ENCODE data around the gene PTPN20. TPM values are rescaled to one million over a fixed set of nuclear protein-coding genes. Genes with fewer than 3 reads are reported as not detected.

PTPN20 gene
- total RNA-seq, 1 experiment from 2014 or later: not detected

- Histone ChIP-seq H3K4me1 (ENCODE audit: low read length) (no peaks in the 10 kb centered on the region), H3K27me3 (ENCODE audit: low read length) (no peaks in the 10 kb centered on the region), H4K20me1 (ENCODE audit: insufficient read depth, low read depth, low read length) (no peaks in the 10 kb centered on the region; the same call in 1 of the 2 replicates), H3K4me2 (ENCODE audit: low read depth, low read length, poor library complexity, severe bottlenecking) (no peak overlapping the region), H3K27ac (ENCODE audit: low read length) (no peak overlapping the region), H3K9ac (ENCODE audit: low read length) (no peak overlapping the region), H2AFZ (ENCODE audit: low read length) (no peak overlapping the region), H3K9me3 (ENCODE audit: low read length) (no peaks in the 10 kb centered on the region), H3K79me2 (ENCODE audit: low read length) (no peaks in the 10 kb centered on the region), H3K36me3 (ENCODE audit: insufficient read depth, low read length) (no peaks in the 10 kb centered on the region), H3K4me3 (ENCODE audit: low read length) (no peak overlapping the region), H3K9me2 (replicated peaks; ENCODE audit: insufficient read depth, low read length) (no peaks in the 10 kb centered on the region)
- DNase-seq: no peak
Measured at GRCh38 chr10:47037654-47038425, 126.6 kb downstream of the PTPN20 start.

- no peak overlapping the region for H3K9ac ChIP-seq (ENCODE audit: low read length)
- no peak overlapping the region for H3K4me2 ChIP-seq (ENCODE audit: low read depth, low read length, poor library complexity, severe bottlenecking)
- H3K9me3 ChIP-seq (ENCODE audit: low read length): no peaks in the 10 kb centered on the region
- H3K27me3 ChIP-seq (ENCODE audit: low read length): no peaks in the 10 kb centered on the region
- H3K9me2 ChIP-seq (replicated peaks; ENCODE audit: insufficient read depth, low read length): no peaks in the 10 kb centered on the region
- no peaks in the 10 kb centered on the region for H3K4me1 ChIP-seq (ENCODE audit: low read length)
- H3K27ac ChIP-seq (ENCODE audit: low read length): no peak overlapping the region
- H3K79me2 ChIP-seq (ENCODE audit: low read length): no peaks in the 10 kb centered on the region
- H4K20me1 ChIP-seq (ENCODE audit: insufficient read depth, low read depth, low read length): no peaks in the 10 kb centered on the region; the same call in 1 of the 2 replicates
- no peak overlapping the region for H3K4me3 ChIP-seq (ENCODE audit: low read length)
- H2AFZ ChIP-seq (ENCODE audit: low read length): no peak overlapping the region
- DNase-seq: no peak
- no peaks in the 10 kb centered on the region for H3K36me3 ChIP-seq (ENCODE audit: insufficient read depth, low read length)
Measured at GRCh38 chr10:47038881-47039561, 127.8 kb downstream of the PTPN20 start.

GRCh38 chr10:47039562-47039913 lies 128.3 kb downstream of the PTPN20 start:
- Histone ChIP-seq H4K20me1 (ENCODE audit: insufficient read depth, low read depth, low read length) (no peaks in the 10 kb centered on the region; the same call in 1 of the 2 replicates), H3K4me2 (ENCODE audit: low read depth, low read length, poor library complexity, severe bottlenecking) (no peak overlapping the region), H3K9ac (ENCODE audit: low read length) (no peak overlapping the region), H3K9me3 (ENCODE audit: low read length) (no peaks in the 10 kb centered on the region), H2AFZ (ENCODE audit: low read length) (no peak overlapping the region), H3K4me3 (ENCODE audit: low read length) (no peak overlapping the region), H3K79me2 (ENCODE audit: low read length) (no peaks in the 10 kb centered on the region), H3K27me3 (ENCODE audit: low read length) (no peaks in the 10 kb centered on the region), H3K4me1 (ENCODE audit: low read length) (no peaks in the 10 kb centered on the region), H3K9me2 (replicated peaks; ENCODE audit: insufficient read depth, low read length) (no peaks in the 10 kb centered on the region), H3K27ac (ENCODE audit: low read length) (no peak overlapping the region), H3K36me3 (ENCODE audit: insufficient read depth, low read length) (no peaks in the 10 kb centered on the region)
- DNase-seq: no peak

- Histone ChIP-seq H3K4me1 (ENCODE audit: low read length) (no peaks in the 10 kb centered on the region), H3K36me3 (ENCODE audit: insufficient read depth, low read length) (no peaks in the 10 kb centered on the region), H3K27ac (ENCODE audit: low read length) (no peak overlapping the region), H3K4me3 (ENCODE audit: low read length) (no peak overlapping the region), H3K27me3 (ENCODE audit: low read length) (no peaks in the 10 kb centered on the region), H4K20me1 (ENCODE audit: insufficient read depth, low read depth, low read length) (no peaks in the 10 kb centered on the region; the same call in 1 of the 2 replicates), H3K4me2 (ENCODE audit: low read depth, low read length, poor library complexity, severe bottlenecking) (no peak overlapping the region), H2AFZ (ENCODE audit: low read length) (no peak overlapping the region), H3K9me2 (replicated peaks; ENCODE audit: insufficient read depth, low read length) (no peaks in the 10 kb centered on the region), H3K9ac (ENCODE audit: low read length) (no peak overlapping the region), H3K9me3 (ENCODE audit: low read length) (no peaks in the 10 kb centered on the region), H3K79me2 (ENCODE audit: low read length) (no peaks in the 10 kb centered on the region)
- no peak for DNase-seq
Measured at GRCh38 chr10:47040041-47040491, 128.8 kb downstream of the PTPN20 start.

DNA sequence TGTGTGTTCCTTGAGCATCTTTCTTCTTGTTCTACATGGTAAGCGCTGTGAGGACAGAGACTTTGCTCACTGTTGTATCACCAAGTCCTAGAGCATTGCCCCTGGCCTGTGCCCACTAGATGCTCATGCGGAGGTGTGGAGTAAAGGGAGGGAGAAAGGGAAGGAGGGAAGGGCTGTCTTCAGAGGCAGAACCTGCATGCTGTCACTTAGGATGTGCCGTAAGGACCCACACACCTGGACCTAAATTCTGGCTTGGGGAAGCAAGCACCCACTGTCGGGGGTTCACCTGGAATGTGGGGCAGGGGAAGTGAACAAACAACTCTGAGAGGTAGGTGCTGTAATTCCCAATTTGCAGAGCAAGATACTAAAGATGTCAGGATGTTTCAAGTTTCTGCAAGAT lies 129.5 kb downstream of the PTPN20 start:
- H3K9me3 ChIP-seq (ENCODE audit: low read length): no peaks in the 10 kb centered on the region
- no peak overlapping the region for H3K9ac ChIP-seq (ENCODE audit: low read length)
- H3K4me2 ChIP-seq (ENCODE audit: low read depth, low read length, poor library complexity, severe bottlenecking): no peak overlapping the region
- H3K79me2 ChIP-seq (ENCODE audit: low read length): no peaks in the 10 kb centered on the region
- H3K36me3 ChIP-seq (ENCODE audit: insufficient read depth, low read length): no peaks in the 10 kb centered on the region
- no peaks in the 10 kb centered on the region; the same call in 1 of the 2 replicates for H4K20me1 ChIP-seq (ENCODE audit: insufficient read depth, low read depth, low read length)
- H2AFZ ChIP-seq (ENCODE audit: low read length): no peak overlapping the region
- H3K4me3 ChIP-seq (ENCODE audit: low read length): no peak overlapping the region
- no peak for DNase-seq
- H3K4me1 ChIP-seq (ENCODE audit: low read length): no peaks in the 10 kb centered on the region
- H3K27ac ChIP-seq (ENCODE audit: low read length): no peak overlapping the region
- no peaks in the 10 kb centered on the region for H3K27me3 ChIP-seq (ENCODE audit: low read length)
- H3K9me2 ChIP-seq (replicated peaks; ENCODE audit: insufficient read depth, low read length): no peaks in the 10 kb centered on the region

DNA sequence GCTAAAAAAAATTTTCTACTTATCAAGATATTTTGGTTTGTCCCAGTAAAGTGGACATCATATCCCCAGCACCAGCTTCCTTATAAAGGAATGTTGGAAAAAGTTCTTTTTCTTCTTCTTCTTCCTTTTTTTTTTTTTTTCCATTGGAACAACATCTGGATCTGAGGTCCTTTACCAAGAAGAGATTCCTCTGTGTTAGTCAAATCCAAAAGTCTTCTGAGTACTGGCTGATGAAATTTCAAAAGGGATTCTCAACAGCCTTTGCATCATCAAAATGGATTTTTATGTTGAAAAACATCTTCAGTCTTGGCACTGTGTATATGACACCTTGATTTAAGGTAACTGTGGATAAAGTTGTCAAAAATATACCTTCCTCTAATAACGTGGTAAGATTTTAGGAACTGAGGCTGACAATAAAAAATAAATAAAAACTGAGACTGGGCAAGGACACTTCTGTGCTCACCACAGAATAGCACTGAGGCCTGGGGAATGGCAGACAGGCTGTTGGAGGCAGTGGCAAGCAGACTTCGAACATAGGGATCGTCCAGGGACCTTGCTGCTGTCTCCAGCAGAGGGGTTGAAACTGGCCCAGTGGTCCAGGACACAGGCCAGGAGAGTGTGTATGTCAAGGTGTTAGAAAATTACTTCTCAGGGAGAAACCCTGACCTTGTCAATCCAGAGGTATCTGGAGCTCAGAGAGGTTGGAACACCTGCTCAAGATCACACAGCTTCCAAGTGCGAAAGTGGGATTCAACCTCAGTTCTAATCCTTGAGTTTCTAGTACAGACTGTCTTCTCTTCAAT lies 130.4 kb downstream of the PTPN20 start:
- Histone ChIP-seq H2AFZ (ENCODE audit: low read length) (no peak overlapping the region), H3K36me3 (ENCODE audit: insufficient read depth, low read length) (no peaks in the 10 kb centered on the region), H3K27me3 (ENCODE audit: low read length) (no peaks in the 10 kb centered on the region), H4K20me1 (ENCODE audit: insufficient read depth, low read depth, low read length) (no peaks in the 10 kb centered on the region; the same call in 1 of the 2 replicates), H3K4me1 (ENCODE audit: low read length) (no peaks in the 10 kb centered on the region), H3K27ac (ENCODE audit: low read length) (no peak overlapping the region), H3K4me3 (ENCODE audit: low read length) (no peak overlapping the region), H3K9me3 (ENCODE audit: low read length) (no peaks in the 10 kb centered on the region), H3K9me2 (replicated peaks; ENCODE audit: insufficient read depth, low read length) (no peaks in the 10 kb centered on the region), H3K9ac (ENCODE audit: low read length) (no peak overlapping the region), H3K79me2 (ENCODE audit: low read length) (no peaks in the 10 kb centered on the region), H3K4me2 (ENCODE audit: low read depth, low read length, poor library complexity, severe bottlenecking) (no peak overlapping the region)
- no peak for DNase-seq

DNA sequence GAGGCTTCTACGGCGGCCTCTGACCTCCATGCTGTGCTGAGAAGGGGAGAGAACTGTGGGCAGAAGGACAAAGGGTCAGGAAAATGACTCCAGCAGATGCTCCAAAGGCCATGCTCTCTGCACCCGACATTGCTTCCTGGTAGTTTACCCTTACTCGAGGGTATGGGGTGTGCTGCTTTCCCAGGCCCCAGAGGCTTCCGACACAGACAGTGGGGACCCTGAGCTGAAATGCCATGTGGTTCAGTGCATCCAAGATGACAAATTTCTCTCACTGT lies 130.9 kb downstream of the PTPN20 start:
- H3K79me2 ChIP-seq (ENCODE audit: low read length): no peaks in the 10 kb centered on the region
- DNase-seq: no peak
- no peak overlapping the region for H3K9ac ChIP-seq (ENCODE audit: low read length)
- no peak overlapping the region for H3K4me2 ChIP-seq (ENCODE audit: low read depth, low read length, poor library complexity, severe bottlenecking)
- H3K9me3 ChIP-seq (ENCODE audit: low read length): no peaks in the 10 kb centered on the region
- H3K4me3 ChIP-seq (ENCODE audit: low read length): no peak overlapping the region
- H3K9me2 ChIP-seq (replicated peaks; ENCODE audit: insufficient read depth, low read length): no peaks in the 10 kb centered on the region
- H4K20me1 ChIP-seq (ENCODE audit: insufficient read depth, low read depth, low read length): no peaks in the 10 kb centered on the region; the same call in 1 of the 2 replicates
- H3K4me1 ChIP-seq (ENCODE audit: low read length): no peaks in the 10 kb centered on the region
- H2AFZ ChIP-seq (ENCODE audit: low read length): no peak overlapping the region
- H3K27ac ChIP-seq (ENCODE audit: low read length): no peak overlapping the region
- no peaks in the 10 kb centered on the region for H3K27me3 ChIP-seq (ENCODE audit: low read length)
- H3K36me3 ChIP-seq (ENCODE audit: insufficient read depth, low read length): no peaks in the 10 kb centered on the region

Data from Karpas-422 (cell line).